Ramos (cell line): ENCODE measurements around the gene DOK5.

ENCODE experiments used
- in situ Hi-C: fragments of 300-500 bp; cut with MboI; formaldehyde crosslinking; loops from one replicate; pipeline ENCODE4 v1.14.3; 2022; ENCODE audit warnings: low sequenced_read_pairs; ENCODE audit not compliant: unreplicated experiment

The DOK5 gene

GRCh38 chr20:54502179-54502578, 26.8 kb downstream of the DOK5 start:
- in situ Hi-C loops = loop anchor here (25.0 kb wide), 1 partner anchor 90 kb away; no protein-coding TSS in a partner anchor

DNA sequence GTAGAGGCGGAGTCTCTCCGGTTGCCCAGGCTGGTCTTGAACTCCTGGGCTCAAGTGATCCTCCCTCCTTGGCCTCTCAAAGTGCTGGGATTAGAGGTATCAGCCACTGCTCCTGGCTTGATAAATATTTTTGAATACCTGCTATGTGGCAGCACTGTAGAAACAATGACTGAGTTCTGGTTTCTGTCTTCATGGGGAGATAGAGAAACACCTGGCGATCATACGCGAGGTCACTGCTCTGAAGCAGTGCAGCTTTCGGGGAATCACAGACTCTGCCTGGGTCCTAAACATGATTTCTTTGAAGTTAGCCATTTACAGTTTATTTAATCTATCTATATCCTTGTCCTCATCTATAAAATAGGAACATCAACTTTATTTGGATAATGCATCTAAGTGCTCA, 31.2 kb downstream of the DOK5 start:
- in situ Hi-C loops = loop anchor here (25.0 kb wide), 1 partner anchor 94 kb away; no protein-coding TSS in a partner anchor

DNA sequence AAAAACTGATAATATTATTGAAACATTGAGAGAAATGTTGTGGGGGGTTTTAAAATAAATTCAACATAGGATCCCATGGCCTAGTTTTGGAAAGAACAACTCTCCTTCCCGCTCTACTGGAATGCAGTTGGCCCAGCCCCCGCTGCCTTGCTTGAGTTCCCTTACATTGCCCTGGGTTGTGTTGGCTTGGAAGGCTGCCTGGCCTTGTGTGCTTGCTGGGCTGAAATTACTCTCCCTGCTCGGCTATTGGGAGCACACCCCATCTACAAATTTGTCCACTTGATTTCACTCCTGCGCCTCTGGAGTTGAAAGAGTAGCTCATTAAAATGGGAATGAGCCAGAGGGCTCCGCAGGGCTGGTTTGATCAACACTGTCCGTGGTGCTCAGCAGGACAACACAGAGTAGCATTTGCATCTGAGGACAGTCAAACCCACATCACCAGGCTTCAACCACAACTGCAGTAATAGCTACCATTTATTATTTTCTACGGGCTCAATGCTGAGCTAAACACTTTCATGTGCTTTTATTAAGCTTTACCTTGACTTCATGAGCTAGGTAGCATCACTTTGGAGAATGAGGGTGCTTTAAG, 35.2 kb downstream of the DOK5 start:
- in situ Hi-C loops = loop anchor here (25.0 kb wide), 1 partner anchor 98 kb away; no protein-coding TSS in a partner anchor

GRCh38 chr20:54512694-54513093, 37.3 kb downstream of the DOK5 start:
- in situ Hi-C loops = loop anchor here (25.0 kb wide), 1 partner anchor 100 kb away; no protein-coding TSS in a partner anchor

GRCh38 chr20:54514028-54514607, 38.7 kb downstream of the DOK5 start:
- in situ Hi-C loops = loop anchor here (25.0 kb wide), 1 partner anchor 102 kb away; no protein-coding TSS in a partner anchor

GRCh38 chr20:54515793-54516628, 40.6 kb downstream of the DOK5 start:
- in situ Hi-C loops = loop anchor here (25.0 kb wide), 1 partner anchor 104 kb away; no protein-coding TSS in a partner anchor

- in situ Hi-C loops = loop anchor here (25.0 kb wide), 1 partner anchor 105 kb away; no protein-coding TSS in a partner anchor
Measured at GRCh38 chr20:54517241-54517975, 42.0 kb downstream of the DOK5 start.

- in situ Hi-C loops = loop anchor here (25.0 kb wide), 1 partner anchor 113 kb away; no protein-coding TSS in a partner anchor
Measured at GRCh38 chr20:54524849-54525248, 49.5 kb downstream of the DOK5 start.

GRCh38 chr20:54525916-54526590, 50.7 kb downstream of the DOK5 start:
- in situ Hi-C loops = no loop called here

GRCh38 chr20:54526801-54527200, 51.4 kb downstream of the DOK5 start:
- in situ Hi-C loops = no loop called here

GRCh38 chr20:54532573-54532972, 57.2 kb downstream of the DOK5 start:
- in situ Hi-C loops = no loop called here

DNA sequence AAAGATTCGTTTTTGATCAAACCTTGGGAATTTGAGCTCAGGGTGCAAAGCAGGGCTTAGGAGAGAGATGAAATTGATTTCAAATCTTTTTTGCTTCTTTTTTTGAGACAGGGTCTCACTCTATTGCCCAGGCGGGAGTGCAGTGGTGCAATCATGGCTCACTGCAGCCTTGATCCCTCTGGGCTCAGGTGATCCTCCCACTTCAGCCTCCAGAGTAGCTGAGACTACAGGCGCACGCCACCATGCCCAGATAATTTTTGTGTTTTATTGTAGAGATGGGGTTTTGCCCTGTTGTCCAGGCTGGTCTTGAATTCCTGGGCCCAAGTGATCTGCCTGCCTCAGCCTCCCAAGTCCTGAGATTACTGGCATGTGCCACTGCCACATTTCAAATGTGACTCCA, 58.7 kb downstream of the DOK5 start:
- in situ Hi-C loops = no loop called here

DNA sequence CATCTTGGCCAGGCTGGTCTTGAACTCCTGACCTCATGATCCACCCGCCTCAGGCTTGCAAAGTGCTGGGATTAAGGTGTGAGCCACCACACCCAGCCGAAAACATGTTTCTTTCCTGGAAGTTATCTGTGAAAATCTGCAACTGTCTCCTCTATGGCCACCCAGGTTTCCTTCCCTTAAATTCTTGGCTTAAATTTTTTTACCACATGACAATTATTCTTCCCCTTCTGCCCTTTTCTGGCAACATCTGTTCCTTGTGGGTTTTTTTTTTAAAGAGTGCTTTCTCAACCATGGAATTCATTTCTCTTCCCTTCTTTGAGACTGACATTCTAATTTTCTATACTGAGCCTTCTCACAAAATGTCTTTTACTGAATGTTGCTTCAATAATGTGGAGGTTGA, 59.6 kb downstream of the DOK5 start:
- in situ Hi-C loops = no loop called here

DNA sequence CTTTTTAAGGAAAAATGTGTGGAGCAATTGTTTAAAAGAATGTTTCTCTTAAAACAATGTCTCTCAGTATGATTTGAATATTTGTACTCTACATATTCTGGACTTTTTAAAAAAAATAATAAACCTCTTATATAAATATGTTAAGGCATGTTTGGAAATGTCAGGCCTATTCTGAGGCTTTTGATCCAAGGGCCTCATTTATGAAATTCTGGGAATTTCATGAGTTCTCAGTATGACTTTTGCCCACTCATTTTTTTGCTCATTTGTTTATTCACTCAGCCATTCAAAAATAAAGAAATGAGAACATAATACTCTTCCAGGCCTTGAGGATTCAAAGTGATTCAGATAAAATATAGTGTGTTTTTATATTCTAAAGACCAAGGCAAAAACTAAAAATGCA, 60.4 kb downstream of the DOK5 start:
- in situ Hi-C loops = no loop called here

- in situ Hi-C loops = no loop called here
Measured at GRCh38 chr20:54539521-54540046, 64.2 kb downstream of the DOK5 start.

DNA sequence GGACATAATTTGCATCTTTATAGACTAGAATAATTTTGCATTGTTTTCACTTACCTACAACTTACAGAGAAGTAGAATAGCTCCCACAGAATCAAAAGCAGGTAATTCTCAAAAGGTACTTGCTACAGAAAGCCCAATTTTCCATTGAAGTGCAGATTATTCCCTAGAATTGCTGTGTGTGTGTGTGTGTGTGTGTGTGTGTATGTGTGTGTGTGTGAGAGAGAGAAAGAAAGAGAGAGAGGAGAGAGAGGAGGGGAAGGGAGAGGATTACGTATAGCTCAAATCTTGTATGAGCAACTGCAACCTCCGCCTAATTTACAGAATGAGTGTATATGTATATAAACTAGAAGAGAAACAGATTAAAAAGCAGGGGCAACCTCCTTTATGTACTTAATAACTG, 68.0 kb downstream of the DOK5 start:
- in situ Hi-C loops = no loop called here

DNA sequence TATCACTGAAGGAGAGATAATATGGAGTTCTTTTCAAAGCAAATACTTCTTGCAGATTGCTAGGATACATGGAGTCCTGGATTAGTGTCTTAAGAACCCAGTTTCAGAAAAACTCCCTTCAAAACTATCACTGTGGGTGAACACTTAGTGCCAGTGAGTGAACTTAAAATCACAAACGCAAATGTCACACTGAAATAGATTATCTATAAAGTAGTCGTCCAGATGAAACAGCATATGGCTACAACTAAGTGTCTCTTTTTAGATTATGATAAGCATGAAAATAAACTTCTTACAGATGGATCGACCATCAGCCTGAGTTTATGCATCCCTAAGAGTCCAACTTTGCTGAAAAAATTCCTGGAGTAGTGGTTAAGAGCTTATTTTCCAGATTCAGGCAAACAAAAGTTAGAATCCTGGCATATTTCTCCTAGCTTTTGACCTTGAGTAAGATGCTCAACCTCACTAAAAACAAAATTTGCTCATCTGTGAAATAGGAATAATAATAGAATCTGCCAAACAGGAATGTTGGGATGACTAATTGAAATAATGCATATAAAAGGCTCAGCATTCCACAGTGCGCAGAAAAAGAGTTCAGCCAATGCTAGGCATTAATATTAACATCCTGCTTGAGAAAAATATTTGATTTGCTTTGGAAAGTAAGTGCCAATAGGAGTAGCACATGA, 70.4 kb downstream of the DOK5 start:
- in situ Hi-C loops = no loop called here

- in situ Hi-C loops = no loop called here
Measured at GRCh38 chr20:54548849-54549248, 73.5 kb downstream of the DOK5 start.
